Duodenal mucosa (tissue), 2 donors: Measurements from ENCODE around the gene COMMD1.

Source experiments
- H3K27ac ChIP-seq: one replicate; pipeline ENCODE4 v1.7.0; 2013; ENCODE audit warnings: low read depth, low read length
- H3K27me3 ChIP-seq, 2 donors: one replicate each; pipeline ENCODE4 v1.7.0; 2013; ENCODE audit warnings: low read length in 2 of 2, control low read depth in 1 of 2; ENCODE audit not compliant: insufficient read depth in 2 of 2, control insufficient read depth in 1 of 2
- H3K36me3 ChIP-seq, 2 donors: one replicate each; pipeline ENCODE4 v1.7.0; 2013; ENCODE audit warnings: low read length in 2 of 2, control low read depth in 1 of 2; ENCODE audit not compliant: insufficient read depth in 2 of 2, control insufficient read depth in 1 of 2
- H3K4me1 ChIP-seq, 2 donors: one replicate each; pipeline ENCODE4 v1.7.0; 2013; ENCODE audit warnings: low read length in 2 of 2, control low read depth in 1 of 2; ENCODE audit not compliant: insufficient read depth in 2 of 2, control insufficient read depth in 1 of 2
- H3K4me3 ChIP-seq, 2 donors: one replicate each; pipeline ENCODE4 v1.7.0; 2013; ENCODE audit warnings: low read length in 2 of 2, low read depth in 1 of 2
- H3K9ac ChIP-seq, 2 donors: one replicate each; pipeline ENCODE4 v1.7.0; 2013; ENCODE audit warnings: low read length in 2 of 2, low read depth in 1 of 2
- H3K9me3 ChIP-seq, 2 donors: one replicate each; pipeline ENCODE4 v1.7.0; 2013; ENCODE audit warnings: low read length in 2 of 2, control low read depth in 1 of 2; ENCODE audit not compliant: control insufficient read depth in 1 of 2

Gene COMMD1

DNA sequence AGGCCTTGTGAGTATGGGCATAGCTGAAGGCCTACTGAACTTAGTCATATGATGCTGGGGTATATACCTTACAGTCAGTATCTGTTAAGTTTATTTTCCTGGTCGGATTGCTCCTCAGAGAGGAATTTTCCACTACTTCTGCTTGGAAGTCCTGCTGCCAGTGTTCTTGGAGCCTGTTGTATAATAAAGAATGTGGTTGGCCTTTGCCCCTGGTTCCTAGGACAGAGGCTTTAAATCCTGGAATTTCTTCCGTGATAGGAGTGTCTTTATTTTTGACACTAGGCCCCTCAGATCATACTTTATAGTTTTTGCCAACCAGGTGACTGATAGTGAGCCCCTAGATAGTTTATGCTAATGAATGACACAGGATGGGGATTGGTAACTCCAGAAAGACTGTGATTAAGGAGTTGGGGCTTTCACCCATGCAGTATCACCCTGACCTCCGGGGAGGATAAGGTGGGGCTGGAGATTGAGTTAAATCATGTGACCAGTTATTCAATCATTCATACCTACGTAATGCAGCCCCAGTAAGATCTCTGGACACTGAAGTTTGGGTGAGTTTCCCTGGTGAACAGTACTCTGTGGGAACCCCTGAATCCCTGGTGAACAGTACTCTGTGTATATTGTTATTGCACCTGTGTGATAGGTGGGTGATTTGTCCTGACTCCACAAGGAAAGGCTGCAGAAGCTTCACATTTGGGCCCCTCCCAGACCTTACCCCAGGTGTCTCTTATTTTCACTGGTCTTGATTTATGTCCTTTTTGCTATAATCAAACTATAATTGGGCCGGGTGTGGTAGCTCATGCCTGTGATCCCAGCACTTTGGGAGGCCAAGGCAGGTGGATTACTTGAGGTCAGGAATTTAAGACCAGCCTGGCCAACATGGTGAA, 56.9 kb downstream of the COMMD1 start:
- Histone ChIP-seq H3K36me3 (no peaks in the 10 kb centered on the region), H3K9ac (no peak overlapping the region), H3K9me3 (no peaks in the 10 kb centered on the region), H3K4me1 (peaks cover 0 to 12% of the 10 kb centered on the region in 2 donors), H3K27me3 (no peaks in the 10 kb centered on the region), H3K27ac (no peak overlapping the region), H3K4me3 (no peak overlapping the region)

- H3K27ac ChIP-seq = no peak overlapping the region
- H3K27me3 ChIP-seq = no peaks in the 10 kb centered on the region
- H3K4me1 ChIP-seq = peaks cover 0 to 12% of the 10 kb centered on the region in 2 donors
- no peaks in the 10 kb centered on the region for H3K9me3 ChIP-seq
- no peaks in the 10 kb centered on the region for H3K36me3 ChIP-seq
- H3K4me3 ChIP-seq = no peak overlapping the region
- H3K9ac ChIP-seq = no peak overlapping the region
Measured at GRCh38 chr2:61966087-61966727, 60.7 kb downstream of the COMMD1 start.

GRCh38 chr2:61967262-61967661, 61.8 kb downstream of the COMMD1 start:
- H3K27me3 ChIP-seq = no peaks in the 10 kb centered on the region
- H3K9me3 ChIP-seq = no peaks in the 10 kb centered on the region
- H3K4me1 ChIP-seq = peaks cover 0 to 4% of the 10 kb centered on the region in 2 donors
- no peak overlapping the region for H3K4me3 ChIP-seq
- no peak overlapping the region for H3K9ac ChIP-seq
- no peaks in the 10 kb centered on the region for H3K36me3 ChIP-seq
- no peak overlapping the region for H3K27ac ChIP-seq

- Histone ChIP-seq H3K36me3 (no peaks in the 10 kb centered on the region), H3K27ac (no peak overlapping the region), H3K4me3 (no peak overlapping the region), H3K4me1 (no peaks in the 10 kb centered on the region), H3K9ac (no peak overlapping the region), H3K9me3 (no peaks in the 10 kb centered on the region), H3K27me3 (no peaks in the 10 kb centered on the region)
Measured at GRCh38 chr2:61969376-61969775, 63.9 kb downstream of the COMMD1 start.

DNA sequence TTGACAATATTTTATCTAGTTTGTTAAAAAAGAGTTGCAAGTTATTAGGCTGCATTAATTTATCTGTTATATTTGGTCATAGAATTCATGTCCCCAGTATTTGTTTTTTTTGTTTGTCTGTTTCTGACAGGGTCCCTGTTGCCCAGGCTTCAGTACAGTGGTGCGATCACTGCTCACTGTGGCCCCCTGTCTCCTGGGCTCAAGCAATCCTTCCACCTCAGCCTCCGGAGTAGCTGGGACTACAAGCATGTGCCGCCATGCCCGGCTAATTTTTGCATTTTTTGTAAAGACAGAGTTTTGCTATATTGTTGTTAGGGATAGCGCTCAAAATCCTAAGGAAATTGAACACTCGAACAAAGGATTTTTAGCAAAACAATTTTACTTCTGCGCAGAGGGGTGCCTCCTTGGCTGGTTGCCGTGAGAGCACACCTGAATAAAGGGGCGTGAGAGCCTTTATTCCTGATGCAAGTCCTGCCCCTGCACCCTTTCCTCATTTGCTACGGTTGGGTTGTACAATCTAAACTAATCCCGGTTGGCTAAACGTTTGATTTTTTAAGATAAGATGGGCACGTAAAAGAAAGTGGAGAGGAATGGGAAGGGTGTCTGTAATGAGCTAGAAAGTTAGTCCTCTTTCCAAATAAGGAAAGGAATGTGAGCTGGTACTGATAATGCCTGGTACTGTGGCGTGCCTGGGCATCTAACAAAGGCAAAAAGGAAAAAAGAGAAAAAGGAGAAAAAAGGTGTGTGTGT, 65.5 kb downstream of the COMMD1 start:
- Histone ChIP-seq H3K4me3 (no peak overlapping the region), H3K27ac (no peak overlapping the region), H3K9ac (no peak overlapping the region), H3K36me3 (no peaks in the 10 kb centered on the region), H3K9me3 (no peaks in the 10 kb centered on the region), H3K27me3 (no peaks in the 10 kb centered on the region), H3K4me1 (no peaks in the 10 kb centered on the region)

GRCh38 chr2:61978522-61978921, 73.0 kb downstream of the COMMD1 start:
- Histone ChIP-seq H3K27ac (no peak overlapping the region), H3K27me3 (no peaks in the 10 kb centered on the region), H3K4me1 (peaks cover 2 to 5% of the 10 kb centered on the region in 2 donors), H3K36me3 (no peaks in the 10 kb centered on the region), H3K4me3 (no peak overlapping the region), H3K9me3 (peaks cover 0 to 6% of the 10 kb centered on the region in 2 donors), H3K9ac (no peak overlapping the region)

GRCh38 chr2:61980758-61981157, 75.3 kb downstream of the COMMD1 start:
- H3K9me3 ChIP-seq = peaks cover 0 to 6% of the 10 kb centered on the region in 2 donors
- H3K36me3 ChIP-seq = no peaks in the 10 kb centered on the region
- no peaks in the 10 kb centered on the region for H3K27me3 ChIP-seq
- H3K27ac ChIP-seq = no peak overlapping the region
- peaks cover 2 to 5% of the 10 kb centered on the region in 2 donors for H3K4me1 ChIP-seq
- H3K9ac ChIP-seq = no peak overlapping the region
- H3K4me3 ChIP-seq = no peak overlapping the region

- peaks cover 0 to 6% of the 10 kb centered on the region in 2 donors for H3K9me3 ChIP-seq
- no peak overlapping the region for H3K9ac ChIP-seq
- no peaks in the 10 kb centered on the region for H3K4me1 ChIP-seq
- H3K4me3 ChIP-seq = no peak overlapping the region
- no peaks in the 10 kb centered on the region for H3K36me3 ChIP-seq
- H3K27ac ChIP-seq = no peak overlapping the region
- H3K27me3 ChIP-seq = no peaks in the 10 kb centered on the region
Measured at GRCh38 chr2:61984682-61985081, 79.2 kb downstream of the COMMD1 start.

DNA sequence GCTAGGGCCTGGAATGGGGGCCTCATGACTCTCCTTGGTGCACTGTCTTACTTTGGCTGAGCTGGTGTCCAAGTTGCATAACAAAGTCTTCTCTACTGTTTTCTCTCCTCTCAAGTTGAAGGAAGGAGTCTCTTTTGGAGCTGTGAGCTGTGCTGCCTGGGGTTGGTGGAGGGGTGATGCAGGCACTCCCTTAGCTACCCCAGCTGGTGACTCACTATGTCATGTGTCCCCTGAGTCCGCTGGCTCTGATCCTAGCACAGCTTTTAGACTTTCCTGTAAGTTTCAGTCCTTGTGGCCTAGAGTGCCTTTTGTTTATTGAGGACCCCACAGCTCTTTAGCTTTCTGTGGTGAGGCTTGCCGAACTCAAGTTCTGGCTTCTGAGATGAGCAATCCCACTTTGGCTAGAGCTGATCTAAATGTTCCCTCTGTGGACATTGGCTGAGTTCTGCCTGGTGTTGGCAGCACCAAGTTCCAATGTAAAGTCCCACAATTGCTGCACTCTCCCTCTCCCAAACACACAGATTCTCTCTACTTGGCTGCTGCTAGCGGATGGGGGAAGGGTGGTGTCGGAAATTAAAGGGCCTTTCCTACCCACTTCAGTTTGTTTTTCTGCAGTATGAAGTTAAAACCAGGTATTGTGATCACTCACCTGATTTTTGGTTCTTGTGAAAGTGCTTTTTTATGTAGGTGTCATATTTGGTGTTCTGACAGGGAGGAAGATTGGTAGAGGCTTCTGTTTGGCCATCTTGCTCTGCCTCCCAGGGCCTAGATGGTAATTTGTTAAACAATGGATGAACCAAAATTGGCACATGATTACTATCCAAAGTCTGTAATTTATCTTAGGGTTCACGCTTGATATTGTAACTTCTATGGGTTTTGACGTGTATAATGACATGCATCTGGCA, 83.2 kb downstream of the COMMD1 start:
- Histone ChIP-seq H3K27me3 (no peaks in the 10 kb centered on the region), H3K9me3 (no peaks in the 10 kb centered on the region), H3K9ac (no peak overlapping the region), H3K4me1 (no peaks in the 10 kb centered on the region), H3K27ac (no peak overlapping the region), H3K4me3 (no peak overlapping the region), H3K36me3 (no peaks in the 10 kb centered on the region)
